Right ventricle myocardium superior (tissue), 1 donor: Measurements from ENCODE around the gene RPUSD2. TPM values are rescaled to one million over a fixed set of nuclear protein-coding genes. Genes with fewer than 3 reads are reported as not detected.
"Not testable (repeated sequence)": the region's sequence is repeated elsewhere in the genome, so short reads cannot be mapped to it uniquely, and the experiment has no call there.

ENCODE experiments used
- ATAC-seq: fragments of 200-7000 bp; cut with Tn5 transposase; one replicate; pipeline ENCODE4 v1.9.1; 2020; ENCODE audit warnings: mild to moderate bottlenecking; ENCODE audit not compliant: poor library complexity
- DNase-seq: peaks from one replicate; pipeline ENCODE4 v3.0.0-alpha.2; 2020
- intact Hi-C: fragments of 100-400 bp; cut with DNase I; formaldehyde crosslinking; loops from one replicate; pipeline ENCODE4 v1.11.2; 2022
- total RNA-seq: library from RNA; stranded (reverse); fragmentation: NEBNext Ultra II Directional; extraction: Animal tissue kit (Norgen Biotek cat#: 25700); gene quantifications from one replicate; pipeline ENCODE4 v1.2.1, GENCODE V29; 2021
- donor health status: DM: no; HTN: yes; CAD: no; lungs with severe emphysema.

RPUSD2 gene
- total RNA-seq, 1 donor from 2014 or later = 10.1 TPM

GRCh38 chr15:40563426-40563825 lies 5.7 kb upstream of the RPUSD2 start:
- intact Hi-C loops = no loop called here
- DNase-seq (no peak), ATAC-seq (no peak)

DNA sequence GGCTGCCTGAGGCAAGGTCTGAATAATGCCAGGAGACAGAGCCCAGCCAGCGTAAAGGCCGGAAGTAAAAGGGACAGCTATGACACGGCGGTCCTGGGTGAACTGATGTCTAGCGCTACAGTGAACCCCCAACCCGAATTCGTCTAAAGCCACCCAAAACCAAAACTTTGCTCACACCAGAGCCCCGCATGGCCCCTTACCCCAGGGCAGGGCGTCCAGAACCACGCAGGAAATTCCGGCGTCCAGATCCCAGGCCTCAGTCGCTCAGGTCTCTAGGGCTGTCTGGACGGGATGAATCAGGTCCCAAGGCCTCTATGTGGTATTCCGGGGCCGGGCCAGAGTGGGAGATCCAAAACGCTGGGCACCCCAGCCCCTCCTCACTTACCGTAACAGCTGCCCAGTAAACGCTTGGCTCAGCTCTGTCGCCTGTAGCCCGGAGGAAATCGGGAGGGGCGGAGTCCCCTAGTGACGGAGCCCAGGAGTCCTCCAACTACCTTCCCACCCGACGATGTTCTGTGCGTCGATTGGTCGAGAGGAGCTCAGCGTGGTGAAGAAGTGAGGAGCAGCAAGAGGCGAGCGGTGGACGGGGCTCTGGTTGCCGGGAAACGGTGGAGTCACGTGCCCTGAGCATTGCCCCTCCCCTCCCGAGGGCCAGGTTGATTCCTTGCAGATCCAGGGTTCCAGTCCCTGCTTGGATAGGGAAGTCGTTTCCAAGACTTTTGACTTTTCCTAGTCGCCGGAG lies 4.3 kb upstream of the RPUSD2 start, which contains the start of gene CCDC32:
Gene CCDC32, minus strand, starts transcription at position 452 of the 742 bp plus-strand sequence. CDS start 2,027 bp downstream, outside the sequence.
- intact Hi-C loops = no loop called here
- ATAC-seq = peak; percentile 97
- peak; percentile 98 for DNase-seq

GRCh38 chr15:40565333-40566238 lies 3.5 kb upstream of the RPUSD2 start:
- intact Hi-C loops = no loop called here

GRCh38 chr15:40567111-40567510 lies 2.0 kb upstream of the RPUSD2 start:
- no peak for DNase-seq
- intact Hi-C loops = no loop called here
- no peak for ATAC-seq

More at GRCh38 chr15:40565333-40566238, 3.5 kb upstream of the RPUSD2 start:
- no peak for DNase-seq
- ATAC-seq = no peak

GRCh38 chr15:40575113-40575512 lies 6.0 kb downstream of the RPUSD2 start:
- intact Hi-C loops = no loop called here
- DNase-seq (no peak), ATAC-seq (no peak)

DNA sequence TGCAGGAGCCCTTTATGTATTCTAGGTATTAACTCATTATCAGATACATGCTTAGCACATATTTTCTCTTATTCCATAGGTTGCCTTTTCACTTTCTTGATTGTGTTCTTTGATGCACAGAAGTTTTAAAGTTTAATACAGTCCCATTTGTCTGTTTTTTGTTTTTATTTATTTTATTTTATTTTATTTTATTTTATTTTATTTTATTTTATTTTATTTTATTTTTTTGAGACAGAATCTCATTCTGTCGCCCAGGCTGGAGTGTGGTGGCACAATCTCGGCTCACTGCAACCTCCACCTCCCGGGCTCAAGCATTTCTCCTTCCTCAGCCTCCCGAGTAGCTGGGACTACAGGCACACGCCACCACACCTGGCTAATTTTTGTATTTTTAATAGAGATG lies 7.8 kb downstream of the RPUSD2 start:
- intact Hi-C loops, ATAC-seq, DNase-seq: not testable (repeated sequence)

DNA sequence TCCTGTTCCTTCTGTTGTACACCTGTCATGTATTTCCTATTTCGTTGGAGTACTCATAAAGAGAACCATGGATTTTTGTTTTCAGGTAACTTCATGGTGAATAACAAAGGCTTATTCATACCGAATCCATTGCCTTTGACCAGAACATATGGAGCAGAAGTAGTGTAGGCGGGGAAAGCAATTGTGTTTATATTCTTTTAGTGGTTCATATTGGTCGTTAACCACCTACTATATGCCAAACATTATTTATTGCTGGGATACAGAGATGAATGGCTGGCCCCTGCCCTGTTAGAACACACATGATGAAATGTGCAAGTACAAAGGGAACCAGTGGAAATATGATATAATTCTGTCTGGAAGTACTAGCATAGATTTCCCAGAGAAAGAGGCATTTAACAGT lies 9.8 kb downstream of the RPUSD2 start:
- intact Hi-C loops = no loop called here
- no peak for ATAC-seq
- no peak for DNase-seq

DNA sequence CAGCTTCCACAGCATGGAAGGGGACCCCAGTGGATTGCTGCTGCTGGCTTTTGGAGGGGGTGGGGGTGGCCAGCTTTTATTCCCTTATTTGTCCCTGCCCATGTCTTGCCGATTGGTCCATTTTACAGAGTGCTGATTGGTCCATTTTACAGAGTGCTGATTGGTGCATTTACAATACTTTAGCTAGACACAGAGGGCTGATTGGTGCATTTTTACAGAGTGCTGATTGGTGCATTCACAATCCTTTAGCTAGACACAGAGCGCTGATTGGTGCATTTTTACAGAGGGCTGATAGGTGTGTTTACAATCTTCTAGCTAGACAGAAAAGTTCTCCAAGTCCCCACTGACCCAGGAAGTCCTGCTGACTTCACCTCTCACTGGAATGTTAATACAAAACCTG lies 12.7 kb downstream of the RPUSD2 start:
- DNase-seq, ATAC-seq, intact Hi-C loops: not testable (repeated sequence)

- ATAC-seq (no peak), DNase-seq (no peak)
- intact Hi-C loops = no loop called here
These were observed 13.7 kb downstream of the RPUSD2 start for GRCh38 chr15:40582726-40583246.

DNA sequence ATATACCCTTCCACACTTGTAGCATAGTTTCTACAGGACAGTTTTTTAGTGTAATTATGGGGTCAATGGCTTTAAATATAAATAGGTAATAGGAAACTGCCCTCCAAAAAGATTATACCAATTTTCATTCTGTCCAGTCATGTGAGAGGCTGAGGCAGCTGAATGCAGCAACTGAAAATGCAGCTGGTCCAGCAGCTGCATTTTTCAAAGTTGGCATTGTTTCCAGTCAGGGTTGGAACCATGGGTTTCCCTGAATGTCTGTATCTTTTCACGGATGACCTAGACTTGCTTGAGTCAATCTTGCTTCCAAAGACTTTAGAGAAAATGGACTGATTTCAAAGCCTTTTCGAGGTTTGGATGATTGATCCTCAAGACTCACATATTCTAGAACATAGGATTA lies 15.1 kb downstream of the RPUSD2 start:
- no peak for ATAC-seq
- intact Hi-C loops = no loop called here
- DNase-seq = no peak

DNA sequence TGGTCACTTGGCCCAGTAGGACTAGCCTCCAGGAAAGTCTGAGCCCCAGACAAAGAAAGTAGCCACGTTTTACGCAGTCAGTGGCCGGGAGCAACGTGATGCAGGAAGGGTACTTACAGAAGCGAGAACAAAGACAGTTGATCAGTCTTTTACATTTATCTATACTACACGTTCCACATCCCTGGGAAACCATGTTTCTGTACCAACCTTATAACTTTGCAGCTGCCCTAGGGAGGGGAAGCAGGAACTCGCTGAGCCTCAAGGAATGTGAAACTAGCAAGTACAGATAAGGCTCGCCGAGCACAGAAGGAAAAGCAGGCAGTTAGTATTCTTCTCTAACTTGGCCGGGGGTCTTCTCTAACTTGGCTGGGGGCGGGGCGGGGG lies 21.6 kb downstream of the RPUSD2 start:
- ATAC-seq (no peak), DNase-seq (no peak)
- intact Hi-C loops = loop anchor here (10.0 kb wide), 1 partner anchor 76 kb away; no protein-coding TSS in a partner anchor

- intact Hi-C loops = loop anchor here (10.0 kb wide), 1 partner anchor 77 kb away; no protein-coding TSS in a partner anchor
- no peak for DNase-seq
- no peak for ATAC-seq
These were observed 22.3 kb downstream of the RPUSD2 start for GRCh38 chr15:40591389-40591788.

GRCh38 chr15:40593165-40593564 lies 24.1 kb downstream of the RPUSD2 start:
- no peak for DNase-seq
- no peak for ATAC-seq
- intact Hi-C loops = loop anchor here (10.0 kb wide), 1 partner anchor 78 kb away; no protein-coding TSS in a partner anchor

- DNase-seq = peak; percentile 91
- peak; percentile 97 for ATAC-seq
- intact Hi-C loops = loop anchor here (10.0 kb wide), 1 partner anchor 79 kb away; no protein-coding TSS in a partner anchor
These were observed 24.7 kb downstream of the RPUSD2 start, which contains the start of gene KNL1 for GRCh38 chr15:40593588-40594428. TSS of gene KNL1 (plus strand) at chr15:40594249. CDS start at chr15:40602932, 8,683 bp downstream.

DNA sequence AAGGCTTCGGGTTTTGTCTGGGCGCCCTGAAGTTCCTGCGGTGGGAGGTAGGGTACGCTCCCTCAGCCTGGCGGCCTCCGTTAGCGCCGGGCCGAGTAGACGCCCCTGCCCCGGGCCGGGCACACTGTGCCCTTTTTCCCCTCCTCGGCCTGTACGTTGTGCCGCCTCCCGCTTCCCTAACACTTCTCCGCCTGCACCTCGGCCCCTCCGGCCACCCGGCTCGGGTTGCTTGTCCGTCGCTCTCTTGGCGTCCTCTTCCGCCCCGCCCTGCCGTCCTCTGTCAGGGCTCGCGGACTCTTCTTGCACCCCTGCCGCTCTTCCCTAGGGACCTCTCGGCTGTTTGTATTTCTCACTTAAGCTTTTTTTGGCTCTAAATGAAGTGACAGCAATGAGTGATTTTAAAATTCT lies 25.3 kb downstream of the RPUSD2 start:
- ATAC-seq (peak; percentile 54), DNase-seq (peak; percentile 73)
- intact Hi-C loops = loop anchor here (10.0 kb wide), 1 partner anchor 80 kb away; no protein-coding TSS in a partner anchor

- DNase-seq (no peak), ATAC-seq (no peak)
- intact Hi-C loops = loop anchor here (10.0 kb wide), 1 partner anchor 80 kb away; no protein-coding TSS in a partner anchor
These were observed 26.1 kb downstream of the RPUSD2 start for GRCh38 chr15:40595219-40595618.

DNA sequence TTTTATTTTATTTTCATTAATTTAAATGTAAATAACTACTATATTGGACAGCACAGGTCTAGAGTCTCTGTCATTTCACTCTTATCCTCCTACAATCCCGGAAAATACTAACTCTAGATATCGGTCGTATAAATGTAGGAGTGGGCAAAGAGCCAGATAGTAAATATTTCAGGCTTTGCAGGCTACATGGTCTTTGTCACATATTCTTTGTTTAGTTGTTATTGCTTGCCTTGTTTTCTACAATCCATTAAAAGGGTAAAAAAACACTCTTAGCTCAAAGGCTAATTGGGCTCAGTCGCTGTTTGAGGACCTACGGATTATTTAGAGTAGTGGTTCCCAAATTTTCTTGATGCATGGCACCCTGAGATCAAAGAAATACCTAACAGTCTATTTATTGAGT lies 26.7 kb downstream of the RPUSD2 start:
- ATAC-seq = no peak
- intact Hi-C loops = loop anchor here (10.0 kb wide), 1 partner anchor 81 kb away; no protein-coding TSS in a partner anchor

DNA sequence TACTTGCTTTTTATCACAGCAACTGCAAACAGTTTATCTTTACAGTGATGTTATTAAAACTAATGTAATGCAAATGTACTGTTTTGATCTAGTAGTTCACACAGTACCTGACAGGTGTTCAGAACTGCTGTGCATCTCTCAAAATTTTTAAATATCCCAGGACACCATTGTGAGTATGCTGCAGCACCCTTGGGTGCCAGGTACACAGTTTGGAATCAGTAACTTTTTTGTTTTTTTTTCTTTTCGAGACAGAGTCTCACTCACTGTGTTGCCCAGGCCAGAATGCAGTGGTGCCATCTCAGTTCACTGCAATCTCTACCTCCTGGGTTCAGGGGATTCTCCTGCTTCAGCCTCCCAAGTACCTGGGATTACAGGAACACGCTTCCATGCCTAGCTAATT lies 27.9 kb downstream of the RPUSD2 start:
- intact Hi-C loops = loop anchor here (10.0 kb wide), 1 partner anchor 82 kb away; no protein-coding TSS in a partner anchor
- ATAC-seq = no peak

More for the DNA sequence above, 26.7 kb downstream of the RPUSD2 start:
- no peak for DNase-seq

More for the DNA sequence above, 27.9 kb downstream of the RPUSD2 start:
- DNase-seq = no peak
